DMS 273 treated with DMSO at 0.1 percent for 48 hours (cell line): ENCODE results near the gene CRYBG3.
"Not testable (repeated sequence)": the region's sequence is repeated elsewhere in the genome, so short reads cannot be mapped to it uniquely, and the experiment has no call there.

Experiments used
- DNase-seq: peaks from one replicate; lab custom pipeline; 2025; lab: John Stamatoyannopoulos, UW

CRYBG3 gene

DNA sequence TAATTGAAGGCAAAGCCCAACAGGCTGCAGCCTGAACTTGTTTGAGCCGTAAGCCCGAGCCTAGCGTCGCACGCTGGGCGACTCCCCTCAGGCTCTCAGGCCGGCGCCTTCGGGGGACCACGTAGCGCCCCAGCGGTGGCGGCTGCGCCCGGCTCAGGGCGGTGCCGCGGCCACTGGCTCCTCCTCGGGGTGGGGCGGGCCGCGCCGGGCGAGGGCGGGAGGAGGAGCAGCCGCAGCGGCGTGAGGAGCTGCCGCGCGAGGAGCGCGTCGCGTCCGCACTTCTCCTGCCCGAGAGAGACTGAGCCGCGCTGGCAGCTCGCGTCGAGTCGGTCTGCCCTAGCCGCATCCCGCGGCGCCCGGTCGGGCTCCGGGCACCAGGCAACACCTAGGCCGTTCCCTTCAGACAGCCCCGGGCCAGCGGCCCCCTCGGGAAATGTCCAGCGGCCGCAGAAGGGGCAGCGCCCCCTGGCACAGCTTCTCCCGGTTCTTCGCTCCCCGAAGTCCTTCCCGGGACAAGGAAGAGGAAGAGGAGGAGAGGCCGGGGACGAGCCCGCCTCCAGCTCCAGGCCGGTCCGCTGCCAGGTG lies at the start of gene CRYBG3:
TSS of gene CRYBG3 (plus strand) at position 238 of the 585 bp plus-strand sequence. CDS start at position 434, 196 bp downstream.
- DNase-seq = peak; percentile 85

DNA sequence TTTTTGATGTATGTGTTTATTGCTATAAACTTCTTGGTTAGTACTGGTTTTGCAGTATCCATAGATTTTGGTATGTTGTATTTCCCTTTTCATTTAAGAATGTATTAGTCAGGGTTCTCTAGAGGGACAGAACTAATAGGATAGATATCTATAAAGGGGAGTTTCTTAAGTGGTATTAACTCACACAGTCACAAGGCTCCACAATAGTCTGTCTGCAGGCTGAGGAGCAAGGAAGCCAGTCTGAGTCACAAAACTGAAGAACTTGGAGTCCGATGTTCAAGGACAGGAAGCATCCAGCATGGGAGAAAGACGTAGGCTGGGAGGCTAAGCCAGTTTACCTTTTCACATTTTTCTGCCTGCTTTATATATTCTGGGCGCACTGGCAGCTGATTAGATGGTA lies 48.9 kb upstream of the CRYBG3 start:
- DNase-seq = no peak

DNA sequence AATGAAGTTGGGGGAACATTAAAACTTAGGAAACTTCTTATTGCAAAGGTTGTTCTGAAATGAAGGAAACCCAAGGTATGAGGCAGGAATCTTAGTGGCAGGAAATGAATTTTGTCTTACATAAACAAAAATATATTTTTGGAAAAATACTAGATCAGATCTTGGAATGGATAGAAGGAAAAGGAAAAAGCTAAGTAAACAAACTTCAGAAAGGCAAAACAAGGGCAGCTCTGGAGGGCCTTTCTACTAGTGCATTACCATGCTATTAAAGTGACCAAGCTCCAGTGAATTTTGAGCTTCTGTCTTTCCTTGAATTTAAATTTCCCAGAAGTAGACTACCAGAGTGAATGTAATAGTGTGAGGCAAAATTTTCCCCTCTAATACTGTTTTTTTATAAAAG lies 43.7 kb upstream of the CRYBG3 start:
- DNase-seq = no peak

DNA sequence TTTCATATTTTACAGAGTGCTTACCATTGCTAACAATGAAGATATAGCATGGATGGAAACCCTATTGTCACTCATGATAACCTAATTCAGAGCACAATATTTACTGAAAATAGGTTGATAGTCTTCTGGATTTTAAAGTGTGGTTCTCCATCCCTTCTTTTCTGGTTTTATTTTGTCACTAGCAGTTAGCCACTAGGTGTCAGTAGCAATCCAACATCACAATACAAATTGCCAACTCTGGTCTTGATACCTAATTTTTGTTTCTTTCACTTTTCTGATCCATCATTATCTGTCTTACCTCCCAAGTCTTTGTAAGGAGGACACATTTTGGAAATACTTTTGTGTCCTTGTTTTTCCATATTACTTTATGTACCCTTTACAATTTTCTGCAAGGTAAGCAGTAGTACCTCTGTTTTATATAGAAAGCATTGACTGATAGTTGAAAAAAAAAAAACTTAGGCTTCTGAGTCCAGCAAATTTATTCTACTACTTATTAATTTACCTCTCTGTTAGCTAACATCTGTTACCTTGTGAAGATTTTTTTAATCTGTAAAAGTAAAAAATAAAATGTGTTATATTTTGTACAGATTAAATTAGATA lies 28.3 kb upstream of the CRYBG3 start:
- peak; percentile 43 for DNase-seq

DNA sequence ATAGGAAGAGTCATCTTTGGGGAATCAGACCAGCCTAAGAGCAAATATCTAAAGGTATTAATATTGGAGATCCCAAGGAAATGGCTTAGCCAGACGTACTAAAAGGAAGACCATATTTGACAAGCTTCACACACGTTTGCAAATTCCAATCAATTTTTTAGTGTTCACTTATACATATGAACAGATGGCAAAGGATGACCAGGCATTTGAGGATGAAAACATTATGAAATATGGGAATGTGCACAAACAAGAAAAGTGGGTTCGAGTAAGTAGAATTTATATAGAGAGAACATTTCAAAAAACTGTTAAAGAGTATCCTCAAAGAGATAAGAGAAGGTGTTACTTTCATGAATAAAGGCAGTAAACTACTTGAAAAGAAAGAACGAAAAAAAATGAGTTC lies 25.9 kb upstream of the CRYBG3 start:
- no peak for DNase-seq

DNA sequence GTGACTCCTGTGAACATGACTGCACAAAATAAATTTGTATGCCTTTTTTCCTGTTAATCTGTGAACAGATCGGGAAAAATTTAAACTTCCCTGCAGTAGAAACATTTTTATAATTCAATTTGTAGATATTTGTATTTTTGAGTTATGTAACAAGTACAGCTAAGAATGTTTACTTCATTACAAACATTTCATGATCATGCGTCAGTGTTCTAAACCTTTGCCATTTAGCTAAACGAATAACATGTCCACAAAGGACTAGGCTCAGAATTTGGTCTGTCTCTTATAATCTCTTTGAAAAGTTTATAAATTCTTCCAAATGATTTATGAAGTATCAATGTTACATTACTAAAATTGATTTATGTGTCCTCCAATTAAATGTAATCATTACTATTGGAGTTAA lies 17.3 kb upstream of the CRYBG3 start:
- DNase-seq = no peak

DNA sequence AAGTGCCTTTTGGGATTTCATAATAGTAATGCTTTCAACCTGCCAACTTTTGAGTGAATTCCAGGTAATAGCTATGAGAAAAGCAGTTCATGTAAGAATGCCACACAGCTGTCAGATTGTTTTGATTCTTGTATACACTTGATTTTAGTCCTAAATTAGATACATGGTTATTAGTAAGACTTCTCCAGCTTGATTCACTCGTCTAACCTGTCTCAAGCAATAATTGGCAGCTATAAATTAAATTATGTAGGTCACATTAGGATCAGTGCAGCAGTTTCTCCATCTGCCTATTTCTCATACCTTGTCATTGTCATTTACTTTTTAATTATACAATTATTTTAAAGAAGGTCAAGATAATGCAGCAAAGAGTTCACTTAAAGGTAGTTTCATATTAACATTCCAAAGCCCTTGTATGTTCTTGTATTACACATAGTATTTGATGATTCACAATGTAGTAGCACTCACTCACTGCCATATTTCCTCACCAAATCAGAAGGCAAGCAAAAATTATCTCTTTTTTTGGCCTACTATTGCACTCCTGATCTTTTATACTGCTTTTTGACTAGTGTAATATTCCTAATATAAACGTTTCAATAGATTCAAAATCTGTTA lies 10.9 kb upstream of the CRYBG3 start:
- DNase-seq = no peak

DNA sequence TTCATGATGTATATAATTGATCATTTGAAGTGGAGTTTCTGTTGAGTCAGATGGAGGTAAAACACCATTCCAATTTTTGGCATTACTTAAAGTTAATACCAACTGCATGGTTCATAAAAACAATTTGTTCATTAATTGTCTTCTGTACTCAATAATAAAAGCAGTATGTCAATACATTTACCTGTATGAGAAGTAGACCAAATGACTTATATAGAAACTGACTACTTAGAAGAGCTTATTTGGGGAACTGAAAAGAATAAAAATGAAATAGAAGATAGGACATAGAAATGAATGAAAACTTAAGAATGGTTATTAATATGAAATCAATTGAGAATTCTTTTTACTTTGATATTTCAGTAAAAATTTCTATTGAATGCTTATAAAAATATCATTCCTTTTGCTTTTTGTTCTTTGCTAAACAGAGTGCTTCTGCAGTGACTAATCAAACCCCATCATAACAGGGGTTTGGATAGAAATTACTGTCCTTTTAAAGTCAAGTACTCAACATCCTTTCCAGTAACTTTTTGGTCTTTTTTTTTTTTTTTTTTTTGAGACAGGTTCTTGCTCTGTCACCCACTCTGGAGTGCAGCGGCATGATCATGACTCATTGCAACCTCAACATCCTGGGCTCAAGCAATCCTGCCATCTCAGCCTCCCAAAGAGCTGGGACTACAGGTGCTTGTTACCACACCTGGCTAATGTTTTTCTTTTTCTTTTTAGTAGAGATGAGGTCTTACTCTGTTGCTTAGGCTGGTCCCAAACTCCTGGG lies 6.5 kb upstream of the CRYBG3 start:
- no peak for DNase-seq

DNA sequence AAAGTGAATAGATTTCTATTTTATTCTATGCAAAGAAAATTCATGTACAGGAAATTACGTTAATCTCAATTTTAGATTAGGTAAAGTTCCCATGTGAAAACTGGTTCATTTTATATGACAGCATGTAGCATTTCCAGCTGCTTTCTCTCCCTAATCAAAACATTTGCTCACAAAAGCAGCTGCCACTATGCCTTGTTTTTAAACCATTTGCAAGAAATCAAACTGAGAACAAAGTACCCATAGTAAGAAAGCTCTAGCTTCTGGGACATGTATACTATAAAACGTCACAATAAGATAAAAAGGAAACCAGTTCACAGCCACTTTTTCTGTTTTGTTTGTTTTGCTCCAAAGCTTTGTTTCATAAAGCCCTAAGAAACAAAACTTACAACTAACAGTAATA lies 5.0 kb upstream of the CRYBG3 start:
- DNase-seq = peak; percentile 55

DNA sequence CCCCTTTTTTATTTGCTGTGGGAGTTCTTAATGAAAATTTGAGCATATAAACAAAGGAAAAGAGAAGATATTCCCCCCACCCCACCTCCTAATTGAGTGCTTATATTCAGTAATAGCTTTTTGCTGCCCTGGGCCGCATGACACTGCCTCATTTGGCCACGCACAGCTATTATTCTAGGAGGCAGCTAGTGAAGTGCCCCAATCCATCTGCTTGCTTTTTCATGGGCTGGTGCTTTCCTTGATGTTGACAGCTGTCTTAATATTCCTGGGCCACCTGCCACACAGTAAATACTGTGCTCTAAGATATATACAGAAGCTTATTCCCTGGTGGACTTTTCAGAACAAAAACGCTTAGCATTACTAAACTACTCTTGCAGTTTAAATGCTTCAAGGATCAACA lies 3.8 kb upstream of the CRYBG3 start:
- peak; percentile 99 for DNase-seq

DNA sequence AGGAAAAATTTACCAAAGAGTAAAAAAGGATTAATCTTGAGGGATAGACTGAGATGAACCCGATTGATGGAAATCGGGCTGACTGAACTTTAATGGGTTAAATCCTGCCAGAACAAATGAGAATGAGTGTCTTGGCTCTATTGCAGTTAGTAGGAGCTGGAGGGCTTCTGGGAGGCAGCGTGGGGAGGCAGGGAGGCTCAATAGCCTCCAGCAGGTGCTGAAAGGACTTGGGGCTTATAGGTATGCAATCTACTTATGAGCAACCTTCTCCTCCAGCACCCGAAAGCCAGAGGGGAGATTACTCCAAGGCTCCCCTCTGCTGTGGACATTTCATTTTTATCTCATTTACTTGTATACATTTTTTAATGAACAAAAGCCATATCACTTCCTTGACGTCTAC lies 1.0 kb upstream of the CRYBG3 start:
- DNase-seq = no peak

DNA sequence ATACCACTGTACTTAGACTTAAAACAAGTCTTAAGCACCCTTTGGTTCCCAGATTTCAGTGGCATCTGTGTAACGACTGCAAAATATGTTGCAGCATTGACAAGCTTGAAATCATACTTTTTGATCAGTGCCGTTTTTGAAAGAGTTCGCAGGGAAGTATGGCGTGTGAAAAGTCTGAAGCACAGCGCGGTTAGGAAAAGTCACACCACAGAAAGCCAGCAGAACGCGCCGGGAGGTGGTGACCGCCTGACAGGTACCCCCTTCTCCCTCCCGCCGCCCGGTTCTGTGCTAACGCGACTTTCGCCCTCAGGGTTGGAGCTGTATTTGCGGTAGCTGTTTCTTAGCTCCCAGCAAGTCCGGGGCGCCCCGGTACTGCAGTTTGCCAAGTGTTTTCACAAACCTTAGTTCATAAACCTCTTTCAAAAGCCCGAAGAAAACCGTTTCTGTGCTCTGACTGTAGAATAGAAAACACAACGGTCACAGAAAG lies 481 bp upstream of the CRYBG3 start:
- peak; percentile 85 for DNase-seq

DNA sequence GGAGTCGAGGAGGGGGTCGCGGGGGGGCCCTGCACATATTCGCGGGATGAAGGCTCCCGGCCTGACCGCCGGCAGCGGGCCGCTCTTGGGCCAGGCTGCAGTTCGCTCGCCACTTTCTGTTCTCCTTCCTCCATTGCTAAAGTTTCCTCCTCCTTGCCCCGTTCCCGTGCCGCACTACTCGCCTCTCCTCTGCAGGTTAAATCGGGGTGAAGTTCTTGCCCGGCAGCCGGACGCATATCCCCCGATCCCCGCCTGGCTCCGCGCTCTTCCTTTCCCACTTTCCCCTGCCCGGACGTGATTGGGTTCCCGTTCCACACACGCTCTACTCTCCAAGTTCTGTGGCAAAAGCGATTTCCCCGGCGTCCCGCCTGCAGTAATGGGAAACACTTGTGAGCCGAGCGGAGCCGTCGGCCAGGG lies 556 bp downstream of the CRYBG3 start:
- peak; percentile 32 for DNase-seq

DNA sequence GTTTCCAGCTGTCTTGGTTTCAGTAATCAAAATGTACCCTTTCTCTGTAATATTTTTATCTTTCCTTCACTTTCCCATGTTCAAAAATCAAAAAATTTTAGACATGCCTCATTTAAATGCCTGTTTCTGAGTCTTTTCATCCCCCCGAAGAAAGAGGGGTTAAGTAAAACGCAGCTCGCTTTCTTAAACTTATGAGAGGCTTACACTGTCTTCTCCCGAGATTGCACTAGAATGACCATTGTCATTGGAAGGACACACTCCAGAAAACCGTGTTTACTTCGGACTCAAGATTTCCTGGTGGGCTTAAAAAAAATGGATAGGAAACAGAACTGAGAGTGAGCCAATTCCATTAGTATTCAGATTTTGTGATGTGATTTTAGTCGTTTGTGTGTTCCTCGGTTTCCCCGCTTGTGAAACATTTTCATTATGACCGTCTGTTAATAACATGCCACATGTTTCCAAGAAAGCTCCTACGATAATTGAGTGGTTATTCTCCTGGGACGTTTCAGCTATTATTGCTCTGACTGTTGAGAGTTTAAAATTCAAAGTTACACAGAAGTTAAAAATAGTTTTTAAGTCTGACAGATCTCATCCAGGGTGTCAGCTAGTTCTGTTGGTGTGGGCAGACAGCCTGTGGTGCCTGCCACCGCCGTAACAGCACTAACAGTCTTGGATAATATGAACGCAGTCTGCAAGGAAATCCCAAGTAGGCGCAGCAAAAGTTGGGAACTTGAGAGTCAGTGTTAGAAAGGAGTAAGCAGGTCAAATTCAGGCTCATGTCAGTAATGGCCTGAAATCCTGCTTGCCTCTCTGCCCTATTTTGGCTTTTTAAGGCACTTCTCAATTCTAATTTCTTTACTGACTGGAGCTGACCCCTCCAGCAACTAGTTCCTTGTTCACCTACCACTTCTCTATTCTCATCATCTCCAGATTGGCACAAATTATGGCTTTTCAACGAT lies 1.5 kb downstream of the CRYBG3 start:
- DNase-seq = peak; percentile 42

DNA sequence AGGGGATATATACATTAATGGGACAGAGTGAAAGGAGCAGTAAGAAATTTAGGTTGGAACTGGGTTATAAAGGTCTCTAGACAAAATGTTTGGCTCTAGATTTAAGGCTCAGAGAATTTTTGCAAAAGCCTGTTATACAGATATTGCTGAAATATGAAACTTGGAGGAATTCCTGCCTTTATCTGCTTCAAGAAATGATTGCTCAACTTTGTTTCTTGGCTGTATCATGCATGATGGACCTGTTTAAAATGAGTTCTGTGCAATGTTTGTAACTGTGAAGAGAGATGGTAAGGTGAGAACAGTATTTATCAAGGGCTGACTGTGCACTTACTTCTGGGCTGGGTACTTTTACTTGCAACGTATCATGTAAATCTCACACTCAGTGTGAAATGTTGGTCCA lies 3.3 kb downstream of the CRYBG3 start:
- no peak for DNase-seq

DNA sequence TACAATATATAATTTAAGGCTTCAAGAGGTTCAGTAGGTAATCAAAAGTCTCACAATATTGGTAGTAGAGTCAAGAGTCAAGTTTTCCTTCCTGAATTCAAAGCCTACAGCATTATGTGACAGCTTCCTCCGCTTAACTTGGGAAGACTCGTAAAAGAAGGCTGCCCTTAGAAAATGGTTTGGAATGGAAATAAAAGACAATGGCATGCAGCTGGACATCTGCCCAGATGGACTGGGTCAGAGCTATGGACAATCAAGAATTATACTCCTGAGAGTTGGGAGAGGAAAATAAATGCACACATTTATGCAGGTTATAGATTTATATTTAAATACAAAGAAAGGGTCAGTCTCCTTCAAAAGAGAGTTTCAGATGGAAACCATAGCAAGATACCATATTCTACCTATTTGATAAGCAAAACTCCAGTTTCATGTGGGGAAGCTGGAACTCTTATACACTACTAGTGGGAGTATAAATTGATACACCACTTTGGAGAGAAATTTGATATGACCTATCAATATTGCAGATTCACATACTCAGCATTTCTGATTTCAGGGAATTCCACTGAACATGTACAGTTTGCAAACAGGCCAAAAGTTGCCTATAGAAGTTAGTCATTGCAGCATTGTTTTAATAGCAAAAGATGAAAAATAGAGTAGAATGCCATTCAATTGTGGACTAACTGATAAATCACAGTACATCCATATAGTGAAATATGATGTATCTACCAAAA lies 6.1 kb downstream of the CRYBG3 start:
- no peak for DNase-seq

DNA sequence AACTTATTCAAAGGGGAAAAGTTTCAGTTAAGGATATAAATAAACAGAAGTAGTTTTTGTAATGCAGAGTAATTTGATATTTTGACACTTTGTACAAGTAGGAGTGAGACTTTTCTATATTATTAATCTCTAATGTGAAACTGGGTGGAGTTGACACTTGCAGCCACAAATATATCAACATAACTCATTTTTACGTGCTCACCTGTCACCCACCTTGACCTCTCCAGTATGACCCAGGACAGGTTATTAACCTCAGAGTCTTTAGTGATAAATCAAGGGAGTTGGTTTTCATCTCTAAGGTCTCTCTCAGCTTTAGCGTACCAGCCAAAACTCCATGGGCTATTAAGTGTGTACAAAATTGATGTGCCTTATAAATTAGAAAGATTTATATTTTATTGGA lies 7.4 kb downstream of the CRYBG3 start:
- no peak for DNase-seq

DNA sequence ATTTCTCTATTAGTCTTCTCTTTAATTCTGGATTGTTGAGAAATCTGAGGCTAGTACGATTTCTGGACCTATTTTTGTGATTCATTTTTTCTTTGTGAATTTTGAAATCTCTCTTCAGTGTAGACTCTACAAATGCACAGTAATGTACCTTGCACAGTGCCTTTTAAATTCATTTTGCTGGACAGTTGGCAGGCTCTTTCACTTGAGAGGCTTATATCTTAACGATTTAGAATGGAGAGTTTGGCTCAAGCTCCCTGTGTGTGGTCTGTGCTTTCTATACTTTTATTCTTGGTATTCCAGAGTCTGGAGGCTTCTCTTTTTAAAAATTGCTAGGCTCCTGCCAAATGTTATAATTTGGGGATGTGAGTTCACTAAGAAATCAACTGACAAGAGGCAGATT lies 8.8 kb downstream of the CRYBG3 start:
- DNase-seq = no peak

DNA sequence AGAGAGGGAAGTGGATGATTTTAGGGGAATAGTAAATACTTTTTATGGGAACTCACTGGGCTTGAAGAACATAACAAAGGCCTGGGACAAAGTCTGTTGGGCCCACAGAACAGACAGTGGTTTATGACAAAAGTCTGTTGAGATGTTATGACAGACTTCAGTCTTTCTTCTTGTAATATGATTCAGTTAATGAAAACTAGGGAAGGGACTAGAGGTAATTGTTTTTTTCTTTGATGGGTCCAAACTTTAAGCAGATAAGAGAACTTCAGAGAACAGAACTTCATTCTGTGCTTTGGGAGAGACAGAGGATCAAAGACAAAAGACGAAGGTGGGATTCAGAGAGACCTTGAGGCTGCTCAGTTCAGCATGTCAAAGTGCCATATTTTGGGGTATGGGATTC lies 9.3 kb downstream of the CRYBG3 start:
- no peak for DNase-seq

DNA sequence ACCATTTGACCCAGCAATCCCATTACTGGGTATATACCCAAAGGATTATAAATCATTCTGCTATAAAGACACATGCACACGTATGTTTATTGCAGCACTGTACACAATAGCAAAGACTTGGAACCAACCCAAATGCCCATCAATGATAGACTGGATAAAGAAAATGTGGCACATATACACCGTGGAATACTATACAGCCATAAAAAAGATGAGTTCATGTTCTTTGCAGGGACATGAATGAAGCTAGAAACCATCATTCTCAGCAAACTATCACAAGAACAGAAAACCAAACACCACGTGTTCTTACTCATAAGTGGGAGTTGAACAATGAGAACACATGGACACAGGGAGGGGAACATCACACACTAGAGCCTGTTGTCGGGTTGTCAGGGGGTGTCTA lies 11.4 kb downstream of the CRYBG3 start:
- DNase-seq = not testable (repeated sequence)

DNA sequence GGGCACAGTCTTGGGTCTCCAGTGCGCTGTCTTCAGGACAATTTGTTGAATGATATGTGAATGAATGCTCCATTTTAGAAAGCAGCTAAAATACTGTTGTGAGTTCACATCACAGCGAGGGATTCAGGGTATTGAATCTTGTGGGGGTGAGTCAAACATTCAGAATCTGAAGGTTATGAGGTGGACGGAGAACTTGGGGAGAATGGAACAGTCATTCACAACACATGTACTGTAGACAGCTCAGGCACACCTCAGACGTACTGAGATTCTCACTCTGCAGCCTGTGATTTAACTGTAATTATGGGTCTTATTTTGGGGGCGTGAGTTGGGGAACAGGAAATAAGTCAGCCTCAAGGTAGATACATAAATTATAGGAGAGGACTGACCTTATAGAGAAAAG lies 13.9 kb downstream of the CRYBG3 start:
- DNase-seq = no peak
